Transverse colon (tissue), 3 donors: ENCODE results near the gene COX7A1.

ENCODE experiments used
- EP300 ChIP-seq: sonication (generic); formaldehyde crosslinking; IDR thresholded peaks from one replicate; pipeline ENCODE4 v1.6.1; 2017; ENCODE audit warnings: antibody characterized with exemption, low read depth
- POLR2A ChIP-seq: fragments of 450-650 bp; IDR thresholded peaks from one replicate; pipeline ENCODE4 v1.6.1; 2016; ENCODE audit warnings: antibody characterized with exemption, mild to moderate bottlenecking, moderate library complexity
- TF ChIP-seq, protein P1 (sequence below), 5 experiments: fragments of 200-600 bp in 3 of 5; fragments of 450-650 bp in 2 of 5; sonication (generic) in 3 of 5; IDR thresholded peaks; 1 replicate in 2 of 5; 2 replicates in 3 of 5; pipeline ENCODE4 v1.5.1; 2016 to 2017; ENCODE audit warnings: antibody characterized with exemption in 5 of 5, inconsistent platforms in 3 of 5, mild to moderate bottlenecking in 2 of 5, moderate library complexity in 1 of 5

DNA sequence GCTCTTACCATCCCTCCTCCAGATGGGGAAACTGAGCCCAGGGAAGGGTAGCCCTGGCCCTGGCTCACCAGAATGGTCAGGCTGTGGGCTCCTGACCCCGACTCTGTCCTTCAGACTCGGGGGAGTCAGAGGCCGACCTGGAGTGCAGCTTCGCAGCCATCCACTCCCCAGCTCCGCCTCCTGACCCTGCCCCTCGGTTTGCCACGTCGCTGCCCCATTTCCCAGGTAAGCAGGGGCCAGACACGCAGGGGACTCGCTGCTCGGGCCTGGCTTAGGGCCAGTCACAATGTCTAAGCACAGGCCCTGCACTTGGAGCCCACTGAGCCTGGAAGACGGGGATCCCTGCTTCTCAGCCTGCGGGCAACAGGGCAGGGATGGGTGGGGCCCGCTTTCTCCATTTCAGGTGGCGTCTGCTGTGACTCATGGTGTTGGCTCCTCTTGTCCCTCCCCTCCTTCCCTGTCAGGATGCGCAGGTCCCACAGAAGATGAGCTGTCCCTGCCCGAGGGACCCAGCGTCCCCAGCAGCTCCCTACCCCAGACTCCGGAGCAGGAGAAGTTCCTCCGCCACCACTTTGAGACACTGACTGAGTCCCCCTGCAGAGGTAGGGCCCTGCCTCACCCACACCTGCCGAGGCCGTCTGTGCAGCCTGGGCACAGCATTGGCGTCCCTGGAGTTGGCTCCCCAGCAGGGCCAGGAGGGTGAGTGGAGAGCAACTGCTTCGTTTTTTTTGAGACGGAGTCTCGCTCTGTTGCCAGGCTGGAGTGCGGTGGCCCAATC, 50.5 kb downstream of the COX7A1 start:
- TF ChIP-seq EP300, result no peak
- TF ChIP-seq, protein P1, sequence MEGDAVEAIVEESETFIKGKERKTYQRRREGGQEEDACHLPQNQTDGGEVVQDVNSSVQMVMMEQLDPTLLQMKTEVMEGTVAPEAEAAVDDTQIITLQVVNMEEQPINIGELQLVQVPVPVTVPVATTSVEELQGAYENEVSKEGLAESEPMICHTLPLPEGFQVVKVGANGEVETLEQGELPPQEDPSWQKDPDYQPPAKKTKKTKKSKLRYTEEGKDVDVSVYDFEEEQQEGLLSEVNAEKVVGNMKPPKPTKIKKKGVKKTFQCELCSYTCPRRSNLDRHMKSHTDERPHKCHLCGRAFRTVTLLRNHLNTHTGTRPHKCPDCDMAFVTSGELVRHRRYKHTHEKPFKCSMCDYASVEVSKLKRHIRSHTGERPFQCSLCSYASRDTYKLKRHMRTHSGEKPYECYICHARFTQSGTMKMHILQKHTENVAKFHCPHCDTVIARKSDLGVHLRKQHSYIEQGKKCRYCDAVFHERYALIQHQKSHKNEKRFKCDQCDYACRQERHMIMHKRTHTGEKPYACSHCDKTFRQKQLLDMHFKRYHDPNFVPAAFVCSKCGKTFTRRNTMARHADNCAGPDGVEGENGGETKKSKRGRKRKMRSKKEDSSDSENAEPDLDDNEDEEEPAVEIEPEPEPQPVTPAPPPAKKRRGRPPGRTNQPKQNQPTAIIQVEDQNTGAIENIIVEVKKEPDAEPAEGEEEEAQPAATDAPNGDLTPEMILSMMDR (IDR thresholded peaks at IDR 0.05), result no peak
- TF ChIP-seq POLR2A, result no peak
